Fibroblast of villous mesenchyme (primary cell): ENCODE measurements around the gene WDR90. TPM values are rescaled to one million over a fixed set of nuclear protein-coding genes. Genes with fewer than 3 reads are reported as not detected.

Source experiments
- DNase-seq: peaks from one replicate; pipeline ENCODE4 v3.0.0-alpha.2; 2010; ENCODE audit warnings: low read depth
- H3K4me3 ChIP-seq: 2 replicates; pipeline ENCODE4 v1.5.1; 2011; ENCODE audit warnings: low read depth, mild to moderate bottlenecking, low read length
- total RNA-seq: library from RNA; depleted of rRNA; stranded (reverse); fragments of >200 nt; gene quantifications from 2 replicates; pipeline ENCODE4 v1.2.3, GENCODE V29; 2012
- TF ChIP-seq, protein P1 (sequence below): IDR thresholded peaks from 2 replicates; pipeline ENCODE4 v1.5.1; 2012; ENCODE audit warnings: low read depth, mild to moderate bottlenecking, low read length; ENCODE audit not compliant: insufficient read depth

Gene WDR90
- total RNA-seq, 1 donor: 12.5 TPM

GRCh38 chr16:626787-627453 lies 22.2 kb upstream of the WDR90 start:
- TF ChIP-seq, protein P1, sequence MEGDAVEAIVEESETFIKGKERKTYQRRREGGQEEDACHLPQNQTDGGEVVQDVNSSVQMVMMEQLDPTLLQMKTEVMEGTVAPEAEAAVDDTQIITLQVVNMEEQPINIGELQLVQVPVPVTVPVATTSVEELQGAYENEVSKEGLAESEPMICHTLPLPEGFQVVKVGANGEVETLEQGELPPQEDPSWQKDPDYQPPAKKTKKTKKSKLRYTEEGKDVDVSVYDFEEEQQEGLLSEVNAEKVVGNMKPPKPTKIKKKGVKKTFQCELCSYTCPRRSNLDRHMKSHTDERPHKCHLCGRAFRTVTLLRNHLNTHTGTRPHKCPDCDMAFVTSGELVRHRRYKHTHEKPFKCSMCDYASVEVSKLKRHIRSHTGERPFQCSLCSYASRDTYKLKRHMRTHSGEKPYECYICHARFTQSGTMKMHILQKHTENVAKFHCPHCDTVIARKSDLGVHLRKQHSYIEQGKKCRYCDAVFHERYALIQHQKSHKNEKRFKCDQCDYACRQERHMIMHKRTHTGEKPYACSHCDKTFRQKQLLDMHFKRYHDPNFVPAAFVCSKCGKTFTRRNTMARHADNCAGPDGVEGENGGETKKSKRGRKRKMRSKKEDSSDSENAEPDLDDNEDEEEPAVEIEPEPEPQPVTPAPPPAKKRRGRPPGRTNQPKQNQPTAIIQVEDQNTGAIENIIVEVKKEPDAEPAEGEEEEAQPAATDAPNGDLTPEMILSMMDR: no peak
- H3K4me3 ChIP-seq: no peak overlapping the region
- peak; percentile 95 for DNase-seq

- peak; percentile 50 for DNase-seq
- TF ChIP-seq, protein P1: no peak
- no peak overlapping the region for H3K4me3 ChIP-seq
These were observed 21.5 kb upstream of the WDR90 start for GRCh38 chr16:627454-628239.

DNA sequence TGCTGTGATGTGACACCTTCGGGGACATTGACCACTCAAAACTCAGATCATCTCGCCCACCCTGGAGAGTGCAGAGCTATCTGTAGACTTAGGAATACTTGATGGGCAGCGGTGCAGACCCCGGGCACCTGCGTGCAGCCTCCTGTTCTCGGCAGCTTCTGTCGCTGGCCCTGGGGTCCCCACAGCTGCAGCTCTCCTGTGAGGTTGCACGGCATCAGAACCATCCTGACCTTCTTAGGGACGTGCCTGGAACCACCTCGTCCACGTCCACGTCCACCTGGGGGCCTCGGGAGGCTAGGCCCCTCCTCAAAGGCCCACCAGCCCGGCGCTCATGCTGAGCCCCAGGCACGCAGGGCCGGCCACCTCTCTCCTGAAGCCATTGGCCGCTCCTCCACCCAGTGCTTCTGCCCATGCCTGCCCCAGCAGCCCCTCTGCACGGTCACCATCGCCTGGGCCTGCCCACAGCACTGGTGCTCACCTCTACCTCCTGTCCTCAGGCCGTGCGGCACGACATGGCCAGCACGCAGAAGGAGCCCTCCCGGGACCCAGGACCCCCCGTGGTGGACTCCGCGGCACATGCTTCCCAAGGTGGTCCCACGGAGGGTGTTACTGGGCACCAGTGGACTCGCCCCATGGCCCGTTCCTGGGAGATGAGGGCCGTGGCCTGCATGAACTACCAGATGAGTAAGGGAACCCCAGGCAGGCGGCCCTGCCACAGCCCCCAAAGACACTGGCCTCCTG lies 20.7 kb upstream of the WDR90 start:
- no peak overlapping the region for H3K4me3 ChIP-seq
- DNase-seq: no peak
- TF ChIP-seq, protein P1: no peak

DNA sequence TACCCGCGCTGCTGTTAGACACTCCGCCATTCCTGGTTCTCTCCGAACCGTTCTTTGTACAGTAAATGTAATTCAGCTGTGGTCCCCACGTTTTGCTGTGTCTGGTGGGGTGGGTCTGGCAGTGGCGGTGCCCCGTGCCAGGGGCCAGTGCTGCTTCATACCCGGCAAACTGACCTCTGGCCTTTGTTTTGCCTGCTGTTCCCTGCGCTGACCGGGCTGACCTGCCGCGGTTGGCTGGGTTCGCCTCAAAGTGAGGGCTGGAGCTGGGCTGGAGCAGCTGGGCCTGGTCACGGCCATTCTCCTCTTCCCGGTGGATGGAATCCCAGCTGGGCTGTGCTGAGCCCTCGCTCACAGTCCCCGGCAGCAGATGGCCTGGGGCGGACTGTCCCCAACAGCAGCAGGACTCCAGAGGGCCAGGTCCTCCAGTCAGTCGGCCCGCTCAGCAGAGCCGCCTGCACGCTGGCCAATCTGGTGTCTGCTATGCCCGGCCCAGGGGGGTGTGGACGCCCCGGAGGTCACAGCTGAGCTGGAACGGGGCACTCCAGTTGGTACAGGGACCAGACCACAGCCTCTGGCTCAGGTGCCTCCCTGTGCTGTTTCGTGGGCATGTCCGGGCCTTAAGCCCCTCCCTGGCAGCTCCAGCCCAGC lies 19.9 kb upstream of the WDR90 start:
- DNase-seq: no peak
- TF ChIP-seq, protein P1: no peak
- no peak overlapping the region for H3K4me3 ChIP-seq

DNA sequence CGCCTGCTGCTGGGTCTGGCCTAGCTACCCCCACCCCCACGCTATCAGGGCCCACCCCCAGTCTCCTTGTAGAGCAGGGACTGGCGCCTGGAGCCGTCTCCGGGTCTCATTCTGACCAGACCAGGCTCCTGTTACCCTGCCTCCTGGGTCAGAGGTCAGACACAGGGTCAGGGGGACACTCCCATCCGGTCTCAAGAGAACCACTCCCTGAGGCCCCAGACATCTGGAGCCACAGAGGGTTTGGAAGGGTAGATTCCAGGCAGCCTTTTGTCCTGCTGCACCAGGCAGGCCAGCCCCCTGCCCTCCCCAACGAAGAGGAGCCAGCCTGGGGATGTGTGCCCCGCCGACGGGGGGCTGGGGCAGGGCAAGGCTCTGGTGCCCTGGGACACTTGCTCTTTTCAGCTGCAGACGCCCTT lies 19.3 kb upstream of the WDR90 start:
- TF ChIP-seq, protein P1: no peak
- no peak overlapping the region for H3K4me3 ChIP-seq
- peak; percentile 48 for DNase-seq

DNA sequence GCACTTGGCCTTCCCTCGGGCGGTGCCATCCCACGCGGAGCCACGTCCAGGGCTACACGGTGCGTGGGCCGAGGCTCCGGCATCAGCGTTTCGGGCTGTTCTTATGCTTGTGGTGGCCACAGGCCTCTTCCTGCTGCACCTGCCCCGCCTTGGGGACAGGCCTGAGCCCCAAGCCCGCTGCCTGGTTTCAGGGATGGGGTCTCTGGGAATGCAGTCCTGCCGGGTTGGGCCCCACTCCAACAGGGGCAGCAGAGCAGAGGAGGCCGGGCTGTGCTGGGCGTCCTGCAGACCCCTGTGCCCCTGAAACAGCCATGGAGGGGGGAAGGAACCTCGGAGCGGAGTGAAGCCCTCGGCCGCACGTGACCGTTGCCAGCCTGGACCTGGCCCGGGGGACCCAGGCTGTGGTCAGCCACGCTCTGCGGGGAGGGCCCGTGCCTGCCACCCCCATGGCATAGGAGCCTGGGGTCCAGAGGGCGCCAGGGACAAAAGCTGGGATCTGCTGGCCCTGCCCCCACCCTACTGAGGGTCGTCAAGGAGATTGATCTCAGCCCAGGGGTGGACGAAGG lies 18.8 kb upstream of the WDR90 start:
- TF ChIP-seq, protein P1: no peak
- H3K4me3 ChIP-seq: no peak overlapping the region
- no peak for DNase-seq
